GM23248 (cell line): ENCODE data around the gene GPR68. TPM values are rescaled to one million over a fixed set of nuclear protein-coding genes. Genes with fewer than 3 reads are reported as not detected.
A peak's percentile ranks its signal among the peaks of the same experiment; 100 is the strongest.
"Not testable (repeated sequence)": the region's sequence is repeated elsewhere in the genome, so short reads cannot be mapped to it uniquely, and the experiment has no call there.

Experiments used
- DNase-seq: peaks from one replicate; pipeline ENCODE4 v3.0.0-alpha.2; 2015
- H2AFZ ChIP-seq: fragments of 200-600 bp; sonication (generic); 2 replicates; pipeline ENCODE4 v1.6.1; 2016; ENCODE audit warnings: antibody characterized with exemption
- H3F3A ChIP-seq: fragments of 200-600 bp; sonication (generic); 2 replicates; pipeline ENCODE4 v1.6.1; 2016; ENCODE audit warnings: mild to moderate bottlenecking, antibody characterized with exemption, mixed run types; ENCODE audit not compliant: insufficient read depth
- H3K27ac ChIP-seq: fragments of 200-600 bp; sonication (generic); 2 replicates; pipeline ENCODE4 v1.5.1; 2016; ENCODE audit warnings: mild to moderate bottlenecking
- H3K27me3 ChIP-seq: fragments of 200-600 bp; sonication (generic); replicated peaks from 2 replicates; pipeline ENCODE4 v1.6.1; 2016; ENCODE audit warnings: mild to moderate bottlenecking; ENCODE audit not compliant: insufficient read depth
- H3K36me3 ChIP-seq: fragments of 200-600 bp; sonication (generic); 2 replicates; pipeline ENCODE4 v1.6.1; 2016; ENCODE audit warnings: low read depth, mild to moderate bottlenecking
- H3K4me1 ChIP-seq: fragments of 200-600 bp; sonication (generic); 2 replicates; pipeline ENCODE4 v1.6.1; 2016; ENCODE audit warnings: mild to moderate bottlenecking; ENCODE audit not compliant: insufficient read depth
- H3K4me2 ChIP-seq: fragments of 200-600 bp; sonication (generic); one replicate; pipeline ENCODE4 v1.6.1; 2016; ENCODE audit warnings: mild to moderate bottlenecking; ENCODE audit not compliant: unreplicated experiment
- H3K4me3 ChIP-seq: fragments of 200-600 bp; sonication (generic); 2 replicates; pipeline ENCODE4 v1.5.1; 2016; ENCODE audit warnings: mild to moderate bottlenecking
- H3K79me2 ChIP-seq: fragments of 200-600 bp; sonication (generic); 2 replicates; pipeline ENCODE4 v1.6.1; 2016; ENCODE audit warnings: mild to moderate bottlenecking; ENCODE audit not compliant: insufficient read depth
- H3K9ac ChIP-seq: fragments of 200-600 bp; sonication (generic); 2 replicates; pipeline ENCODE4 v1.6.1; 2016; ENCODE audit warnings: mild to moderate bottlenecking
- H3K9me2 ChIP-seq: fragments of 200-600 bp; sonication (generic); 2 replicates; pipeline ENCODE4 v1.6.1; 2016; ENCODE audit warnings: mixed run types, mild to moderate bottlenecking, moderate library complexity; ENCODE audit not compliant: insufficient read depth
- H3K9me3 ChIP-seq: fragments of 200-600 bp; sonication (generic); one replicate; pipeline ENCODE4 v1.6.1; 2017; ENCODE audit warnings: low read depth
- H4K20me1 ChIP-seq: fragments of 200-600 bp; sonication (generic); 2 replicates; pipeline ENCODE4 v1.6.0; 2016; ENCODE audit not compliant: insufficient read depth
- EZH2 ChIP-seq: fragments of 200-600 bp; sonication (generic); IDR thresholded peaks from 2 replicates; pipeline ENCODE4 v1.6.1; 2018; ENCODE audit warnings: antibody characterized with exemption, mild to moderate bottlenecking; ENCODE audit not compliant: insufficient read depth, poor library complexity, severe bottlenecking
- EZH2phosphoT487 ChIP-seq: fragments of 200-600 bp; sonication (generic); IDR thresholded peaks from 2 replicates; pipeline ENCODE4 v1.6.1; 2018; ENCODE audit warnings: antibody characterized with exemption, moderate library complexity, mild to moderate bottlenecking, low read depth; ENCODE audit not compliant: insufficient read depth
- WGBS, 2 experiments: methylation state at CpG; one replicate each; pipeline ENCODE4 v1.1.6; 2015 to 2017; ENCODE audit warnings: low lambda C conversion rate in 2 of 2, low coverage in 1 of 2; ENCODE audit errors: missing lambda C conversion rate in 2 of 2; 5-methylcytosine and 5-hydroxymethylcytosine counted together
- in situ Hi-C: fragments of 300-500 bp; cut with MboI; formaldehyde crosslinking; loops from 2 replicates; pipeline ENCODE4 v1.15.0; 2020
- polyA plus RNA-seq: library from polyadenylated mRNA; unstranded; fragments of >200 nt; fragmentation: Nextera tagmentation; extraction: Ambion mirVana; gene quantifications from 2 replicates; pipeline ENCODE4 v1.2.1, GENCODE V29; 2016
- total RNA-seq: library from RNA; depleted of rRNA; stranded (reverse); fragments of >200 nt; shearing (Covaris generic); gene quantifications from 2 replicates; pipeline ENCODE4 v1.2.3, GENCODE V29; 2014

GPR68 gene
- total and polyA plus RNA-seq, 2 experiments from 2014 or later = 5.1 to 8.6 TPM

- in situ Hi-C loops = no loop called here
- Histone ChIP-seq H2AFZ (peak overlapping the region; percentile 82), H3K4me1 (peaks cover 20% of the 10 kb centered on the region), H3K9me2 (no peaks in the 10 kb centered on the region), H3K9ac (peak overlapping the region; percentile 78), H3K36me3 (no peaks in the 10 kb centered on the region), H3K4me2 (peak overlapping the region; percentile 79), H3K27ac (no peak overlapping the region), H3K27me3 (no peaks in the 10 kb centered on the region), H4K20me1 (no peaks in the 10 kb centered on the region), H3K79me2 (no peaks in the 10 kb centered on the region), H3K9me3 (no peaks in the 10 kb centered on the region), H3F3A (peaks cover 44% of the 10 kb centered on the region), H3K4me3 (peak overlapping the region; percentile 76)
- TF ChIP-seq EZH2phosphoT487 (no peak), EZH2 (no peak)
- 12 to 17% methylated on average over 37 to 75 of the region's 95 CpGs for WGBS, 2 experiments
- DNase-seq = peak; percentile 70
Measured at GRCh38 chr14:91252871-91253794, 8.6 kb upstream of the GPR68 start.

- WGBS, 2 experiments = 13 to 14% methylated on average over 5 of the region's 5 CpGs
- H3K36me3 ChIP-seq = no peaks in the 10 kb centered on the region
- H3K4me2 ChIP-seq = no peak overlapping the region
- no peak for TF ChIP-seq EZH2
- no peak for TF ChIP-seq EZH2phosphoT487
- no peaks in the 10 kb centered on the region for H4K20me1 ChIP-seq
- H3K4me3 ChIP-seq = no peak overlapping the region
- in situ Hi-C loops = no loop called here
- no peaks in the 10 kb centered on the region for H3K27me3 ChIP-seq
- H3F3A ChIP-seq = peaks cover 39% of the 10 kb centered on the region
- H3K9me3 ChIP-seq = no peaks in the 10 kb centered on the region
- H3K9me2 ChIP-seq = no peaks in the 10 kb centered on the region
- H2AFZ ChIP-seq = peak overlapping the region; percentile 34
- H3K9ac ChIP-seq = no peak overlapping the region; the same call in 1 of the 2 replicates
- H3K4me1 ChIP-seq = peaks cover 19% of the 10 kb centered on the region
- H3K79me2 ChIP-seq = no peaks in the 10 kb centered on the region
- peak overlapping the region; percentile 54 for H3K27ac ChIP-seq
- peak; percentile 62 for DNase-seq
Measured at GRCh38 chr14:91250912-91251311, 6.4 kb upstream of the GPR68 start.

GRCh38 chr14:91249841-91250616 lies 5.5 kb upstream of the GPR68 start:
- TF ChIP-seq EZH2 = no peak
- TF ChIP-seq EZH2phosphoT487 = no peak
- H3K4me2 ChIP-seq = no peak overlapping the region
- H3K27ac ChIP-seq = peak overlapping the region; percentile 54; the same call in 1 of the 2 replicates
- no peaks in the 10 kb centered on the region for H3K79me2 ChIP-seq
- H3K36me3 ChIP-seq = no peaks in the 10 kb centered on the region
- 74 to 75% methylated on average over 10 of the region's 10 CpGs for WGBS, 2 experiments
- H4K20me1 ChIP-seq = no peaks in the 10 kb centered on the region
- no peaks in the 10 kb centered on the region for H3K9me2 ChIP-seq
- no peak overlapping the region for H3K4me3 ChIP-seq
- H3K9me3 ChIP-seq = no peaks in the 10 kb centered on the region
- DNase-seq = peak; percentile 38
- in situ Hi-C loops = no loop called here
- H2AFZ ChIP-seq = peak overlapping the region; percentile 34; the same call in 1 of the 2 replicates
- peaks cover 35% of the 10 kb centered on the region for H3F3A ChIP-seq
- H3K27me3 ChIP-seq = no peaks in the 10 kb centered on the region
- H3K4me1 ChIP-seq = peaks cover 20% of the 10 kb centered on the region
- H3K9ac ChIP-seq = no peak overlapping the region; the same call in 1 of the 2 replicates

- peaks cover 38% of the 10 kb centered on the region for H3K4me1 ChIP-seq
- H3K9me2 ChIP-seq = no peaks in the 10 kb centered on the region
- no peaks in the 10 kb centered on the region for H3K9me3 ChIP-seq
- H3K79me2 ChIP-seq = peaks cover 13% of the 10 kb centered on the region; the same call in 1 of the 2 replicates
- H2AFZ ChIP-seq = no peak overlapping the region
- no peaks in the 10 kb centered on the region for H3K27me3 ChIP-seq
- H3K9ac ChIP-seq = no peak overlapping the region
- DNase-seq = no peak
- WGBS, 2 experiments = 97 to 100% methylated on average over 15 of the region's 15 CpGs
- in situ Hi-C loops = no loop called here
- H3K4me2 ChIP-seq = no peak overlapping the region
- H3F3A ChIP-seq = peaks cover 42% of the 10 kb centered on the region
- no peak overlapping the region for H3K4me3 ChIP-seq
- H3K27ac ChIP-seq = no peak overlapping the region
- H3K36me3 ChIP-seq = no peaks in the 10 kb centered on the region
- TF ChIP-seq EZH2phosphoT487 = no peak
- no peak for TF ChIP-seq EZH2
- no peaks in the 10 kb centered on the region for H4K20me1 ChIP-seq
Measured at GRCh38 chr14:91246051-91246852, 1.7 kb upstream of the GPR68 start.

- peaks cover 31% of the 10 kb centered on the region for H3K4me1 ChIP-seq
Measured at GRCh38 chr14:91245616-91246015, 1.1 kb upstream of the GPR68 start.

More at GRCh38 chr14:91245616-91246015, 1.1 kb upstream of the GPR68 start:
- WGBS, 2 experiments = 95% methylated on average over 8 of the region's 8 CpGs
- H3K36me3 ChIP-seq, H3K27me3 ChIP-seq, H3K4me3 ChIP-seq, H3K9me2 ChIP-seq, DNase-seq, H3K4me2 ChIP-seq, H3K9me3 ChIP-seq, H4K20me1 ChIP-seq, H3K9ac ChIP-seq, H3K27ac ChIP-seq, in situ Hi-C loops, H2AFZ ChIP-seq: not testable (repeated sequence)
- Histone ChIP-seq H3K79me2 (peaks cover 19% of the 10 kb centered on the region; the same call in 1 of the 2 replicates), H3F3A (peaks cover 35% of the 10 kb centered on the region)
